ENCODE measurements around the gene RAD54L. TPM values are rescaled to one million over a fixed set of nuclear protein-coding genes. Genes with fewer than 3 reads are reported as not detected.

Gene RAD54L
- total RNA-seq, 1 donor from 2014 or later: 0.26 TPM

DNA sequence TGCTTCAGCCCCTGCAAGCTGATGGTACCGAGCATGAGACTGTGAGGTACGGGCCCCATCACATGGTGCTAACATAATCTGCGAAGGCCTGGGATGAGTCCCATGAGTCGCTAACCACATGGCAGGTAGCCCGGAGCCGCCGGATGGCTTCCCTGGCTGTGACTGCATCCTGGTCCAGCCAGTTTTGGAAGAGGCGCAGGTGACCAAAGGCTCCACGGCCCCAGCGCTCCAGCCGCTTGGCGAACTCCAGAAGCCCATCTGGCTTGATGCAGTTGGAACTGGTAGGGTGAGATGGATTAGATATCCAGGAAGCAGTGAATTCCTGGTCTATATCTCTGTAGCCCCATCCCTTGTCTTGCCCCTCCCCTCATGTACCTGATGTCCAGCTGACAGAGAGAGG is 31.2 kb downstream of the RAD54L start:
- FAIRE-seq: no peak
- TF ChIP-seq, protein P1, sequence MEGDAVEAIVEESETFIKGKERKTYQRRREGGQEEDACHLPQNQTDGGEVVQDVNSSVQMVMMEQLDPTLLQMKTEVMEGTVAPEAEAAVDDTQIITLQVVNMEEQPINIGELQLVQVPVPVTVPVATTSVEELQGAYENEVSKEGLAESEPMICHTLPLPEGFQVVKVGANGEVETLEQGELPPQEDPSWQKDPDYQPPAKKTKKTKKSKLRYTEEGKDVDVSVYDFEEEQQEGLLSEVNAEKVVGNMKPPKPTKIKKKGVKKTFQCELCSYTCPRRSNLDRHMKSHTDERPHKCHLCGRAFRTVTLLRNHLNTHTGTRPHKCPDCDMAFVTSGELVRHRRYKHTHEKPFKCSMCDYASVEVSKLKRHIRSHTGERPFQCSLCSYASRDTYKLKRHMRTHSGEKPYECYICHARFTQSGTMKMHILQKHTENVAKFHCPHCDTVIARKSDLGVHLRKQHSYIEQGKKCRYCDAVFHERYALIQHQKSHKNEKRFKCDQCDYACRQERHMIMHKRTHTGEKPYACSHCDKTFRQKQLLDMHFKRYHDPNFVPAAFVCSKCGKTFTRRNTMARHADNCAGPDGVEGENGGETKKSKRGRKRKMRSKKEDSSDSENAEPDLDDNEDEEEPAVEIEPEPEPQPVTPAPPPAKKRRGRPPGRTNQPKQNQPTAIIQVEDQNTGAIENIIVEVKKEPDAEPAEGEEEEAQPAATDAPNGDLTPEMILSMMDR (IDR thresholded peaks at IDR 0.05; ENCODE audit: insufficient read depth, low read length, severe bottlenecking): no peak
- Histone ChIP-seq H3K36me3 (ENCODE audit: control insufficient read depth, insufficient read depth, low read length) (peaks cover 13% of the 10 kb centered on the region), H3K4me3 (ENCODE audit: low read depth, low read length) (no peak overlapping the region), H3K27me3 (ENCODE audit: control insufficient read depth, insufficient read depth, low read length) (no peaks in the 10 kb centered on the region)
- peak; percentile 46 for DNase-seq (ENCODE audit: low read depth)

GRCh38 chr1:46280092-46280491 is 32.5 kb downstream of the RAD54L start:
- Histone ChIP-seq H3K36me3 (ENCODE audit: control insufficient read depth, insufficient read depth, low read length) (peaks cover 14% of the 10 kb centered on the region), H3K27me3 (ENCODE audit: control insufficient read depth, insufficient read depth, low read length) (no peaks in the 10 kb centered on the region), H3K4me3 (ENCODE audit: low read depth, low read length) (no peak overlapping the region)
- TF ChIP-seq, protein P1 (IDR thresholded peaks at IDR 0.05; ENCODE audit: insufficient read depth, low read length, severe bottlenecking): no peak
- DNase-seq (ENCODE audit: low read depth): no peak
- FAIRE-seq: no peak

- Histone ChIP-seq H3K27me3 (ENCODE audit: control insufficient read depth, insufficient read depth, low read length) (no peaks in the 10 kb centered on the region), H3K36me3 (ENCODE audit: control insufficient read depth, insufficient read depth, low read length) (peaks cover 23% of the 10 kb centered on the region), H3K4me3 (ENCODE audit: low read depth, low read length) (no peak overlapping the region)
- no peak for FAIRE-seq
- DNase-seq (ENCODE audit: low read depth): no peak
- TF ChIP-seq, protein P1 (IDR thresholded peaks at IDR 0.05; ENCODE audit: insufficient read depth, low read length, severe bottlenecking): no peak
Observed at GRCh38 chr1:46281021-46281420, 33.5 kb downstream of the RAD54L start.

- DNase-seq (ENCODE audit: low read depth) (no peak), FAIRE-seq (no peak)
- Histone ChIP-seq H3K36me3 (ENCODE audit: control insufficient read depth, insufficient read depth, low read length) (peaks cover 21% of the 10 kb centered on the region), H3K4me3 (ENCODE audit: low read depth, low read length) (no peak overlapping the region), H3K27me3 (ENCODE audit: control insufficient read depth, insufficient read depth, low read length) (no peaks in the 10 kb centered on the region)
- TF ChIP-seq, protein P1 (IDR thresholded peaks at IDR 0.05; ENCODE audit: insufficient read depth, low read length, severe bottlenecking): no peak
Observed at GRCh38 chr1:46284058-46284457, 36.5 kb downstream of the RAD54L start.

DNA sequence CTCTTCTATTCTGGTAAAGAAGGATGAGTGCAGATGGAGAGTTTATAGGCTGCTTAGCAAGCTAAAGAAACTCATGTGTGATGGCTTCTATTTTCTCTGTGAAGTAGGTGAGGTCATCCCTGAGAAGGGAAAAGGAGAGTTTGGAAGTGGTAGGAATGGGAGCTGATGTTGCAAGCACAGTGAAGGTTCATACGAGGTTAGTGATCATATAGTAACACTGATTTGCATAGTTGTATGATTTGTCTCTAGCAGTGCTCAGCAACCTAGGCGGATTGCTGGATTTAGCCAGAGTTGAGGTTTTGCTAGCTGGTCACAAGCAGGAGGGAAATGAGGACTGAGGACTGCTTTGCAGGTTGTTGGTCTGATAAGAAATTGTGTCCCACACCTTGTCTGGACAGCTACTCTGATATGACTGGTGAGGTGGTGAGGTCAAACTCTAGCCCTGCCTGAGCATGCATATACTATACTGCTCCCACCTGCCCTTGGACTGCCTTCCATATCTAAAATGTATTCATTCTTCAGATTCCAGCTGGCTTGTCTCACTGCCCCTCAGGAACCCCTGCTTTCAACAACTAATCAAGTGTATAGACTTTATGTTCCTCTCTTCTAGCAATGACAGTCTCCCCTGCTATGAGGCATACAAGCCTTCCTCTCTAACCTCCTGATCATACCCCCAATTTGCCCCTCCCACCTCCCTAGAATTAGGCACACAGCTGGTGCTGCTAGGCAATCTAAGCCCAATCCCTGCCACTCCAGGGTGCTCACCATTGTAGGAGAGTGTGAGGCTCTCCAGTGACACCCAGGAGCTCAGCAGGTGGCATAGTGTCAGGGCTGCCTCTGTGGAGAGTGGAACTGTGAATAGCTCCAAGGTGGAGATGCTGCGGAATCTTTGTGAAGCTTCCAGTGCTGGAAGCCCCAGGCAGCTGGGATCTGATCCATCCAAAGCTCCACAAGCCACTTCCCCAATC is 37.3 kb downstream of the RAD54L start:
- no peak overlapping the region for H3K4me3 ChIP-seq (ENCODE audit: low read depth, low read length)
- H3K36me3 ChIP-seq (ENCODE audit: control insufficient read depth, insufficient read depth, low read length): peaks cover 20% of the 10 kb centered on the region
- DNase-seq (ENCODE audit: low read depth) (no peak), FAIRE-seq (peak; percentile 68)
- TF ChIP-seq, protein P1 (IDR thresholded peaks at IDR 0.05; ENCODE audit: insufficient read depth, low read length, severe bottlenecking): no peak
- no peaks in the 10 kb centered on the region for H3K27me3 ChIP-seq (ENCODE audit: control insufficient read depth, insufficient read depth, low read length)

Measured in bronchial epithelial cell (primary cell).